Neural crest cell (in vitro differentiated cells): Measurements from ENCODE around the gene PCDHGA5. TPM values are rescaled to one million over a fixed set of nuclear protein-coding genes. Genes with fewer than 3 reads are reported as not detected.

ENCODE experiments used
- total RNA-seq: library from RNA; stranded (reverse); gene quantifications from 2 replicates; pipeline ENCODE4 v1.2.1, GENCODE V29; 2021

Gene PCDHGA5
- total RNA-seq, 1 donor from 2014 or later, result 0.51 TPM

Other genes with a start within 250 kb of the PCDHGA5 start
- gene PCDHB4, start 242.3 kb upstream of the PCDHGA5 start, total RNA-seq, result 2.6 and 2.7 TPM in 2 replicates
- gene PCDHB5, start 229.0 kb upstream of the PCDHGA5 start, total RNA-seq, result 3.0 and 3.3 TPM in 2 replicates
- gene PCDHB6, start 214.1 kb upstream of the PCDHGA5 start, total RNA-seq, result 0.64 and 0.70 TPM in 2 replicates
- gene PCDHB7, start 191.5 kb upstream of the PCDHGA5 start, total RNA-seq, result 0.39 and 0.58 TPM in 2 replicates
- gene PCDHB8, start 186.4 kb upstream of the PCDHGA5 start, total RNA-seq, result 1.3 and 1.8 TPM in 2 replicates
- gene PCDHB16, start 181.8 kb upstream of the PCDHGA5 start, total RNA-seq, result 11.4 and 12.6 TPM in 2 replicates
- gene PCDHB9, start 177.0 kb upstream of the PCDHGA5 start, total RNA-seq, result 5.5 and 7.0 TPM in 2 replicates
- 5.2 and 5.5 TPM in 2 replicates for gene PCDHB10, start 171.8 kb upstream of the PCDHGA5 start, total RNA-seq
- gene PCDHB11, start 164.5 kb upstream of the PCDHGA5 start, total RNA-seq, result 2.7 and 3.6 TPM in 2 replicates
- 3.1 TPM in 2 replicates for gene PCDHB12, start 155.4 kb upstream of the PCDHGA5 start, total RNA-seq
- gene PCDHB13, start 150.2 kb upstream of the PCDHGA5 start, total RNA-seq, result 3.6 TPM in 2 replicates
- gene PCDHB14, start 140.8 kb upstream of the PCDHGA5 start, total RNA-seq, result 5.5 TPM in 2 replicates
- 5.5 and 5.6 TPM in 2 replicates for gene PCDHB15, start 118.8 kb upstream of the PCDHGA5 start, total RNA-seq
- gene SLC25A2, start 60.1 kb upstream of the PCDHGA5 start, total RNA-seq, result 0.72 and 1.1 TPM in 2 replicates
- 100.0 and 100 TPM in 2 replicates for gene TAF7, start 43.4 kb upstream of the PCDHGA5 start, total RNA-seq
- 0.54 and 0.93 TPM in 2 replicates for gene PCDHGA1, start 33.6 kb upstream of the PCDHGA5 start, total RNA-seq
- 0.32 and 0.54 TPM in 2 replicates for gene PCDHGA2, start 25.4 kb upstream of the PCDHGA5 start, total RNA-seq
- 0.16 and 0.33 TPM in 2 replicates for gene PCDHGA3, start 20.3 kb upstream of the PCDHGA5 start, total RNA-seq
- 2.8 and 3.0 TPM in 2 replicates for gene PCDHGB1, start 14.1 kb upstream of the PCDHGA5 start, total RNA-seq
- 0.56 and 0.93 TPM in 2 replicates for gene PCDHGA4, start 9.1 kb upstream of the PCDHGA5 start, total RNA-seq
- gene PCDHGB2, start 4.2 kb upstream of the PCDHGA5 start, total RNA-seq, result 1.3 and 1.5 TPM in 2 replicates
- gene PCDHGB3, start 6.1 kb downstream of the PCDHGA5 start, total RNA-seq, result 0.51 and 0.71 TPM in 2 replicates
- gene PCDHGA6, start 9.7 kb downstream of the PCDHGA5 start, total RNA-seq, result 0.49 and 0.52 TPM in 2 replicates
- 0.32 and 0.37 TPM in 2 replicates for gene PCDHGA7, start 18.6 kb downstream of the PCDHGA5 start, total RNA-seq
- 4.2 and 5.3 TPM in 2 replicates for gene PCDHGB4, start 23.5 kb downstream of the PCDHGA5 start, total RNA-seq
- gene PCDHGA8, start 28.5 kb downstream of the PCDHGA5 start, total RNA-seq, result 0.33 and 0.43 TPM in 2 replicates
- gene PCDHGB5, start 33.8 kb downstream of the PCDHGA5 start, total RNA-seq, result 0.91 and 1.5 TPM in 2 replicates
- 0.72 and 0.86 TPM in 2 replicates for gene PCDHGA9, start 38.6 kb downstream of the PCDHGA5 start, total RNA-seq
- gene PCDHGB6, start 43.9 kb downstream of the PCDHGA5 start, total RNA-seq, result 53.6 and 53.7 TPM in 2 replicates
- 18.4 and 18.5 TPM in 2 replicates for gene PCDHGA10, start 48.8 kb downstream of the PCDHGA5 start, total RNA-seq
- gene PCDHGB7, start 53.5 kb downstream of the PCDHGA5 start, total RNA-seq, result 6.5 and 7.0 TPM in 2 replicates
- 1.8 and 2.4 TPM in 2 replicates for gene PCDHGA11, start 56.9 kb downstream of the PCDHGA5 start, total RNA-seq
- gene PCDHGA12, start 66.3 kb downstream of the PCDHGA5 start, total RNA-seq, result 1.5 and 1.8 TPM in 2 replicates
- 98.2 and 107 TPM in 2 replicates for gene PCDHGC3, start 111.8 kb downstream of the PCDHGA5 start, total RNA-seq
- gene PCDHGC4, start 120.9 kb downstream of the PCDHGA5 start, total RNA-seq, result 14.8 and 15.9 TPM in 2 replicates
- 2.2 and 3.0 TPM in 2 replicates for gene PCDHGC5, start 124.9 kb downstream of the PCDHGA5 start, total RNA-seq